CD4-positive, alpha-beta T cell (primary cell): Measurements from ENCODE around the gene PRAMEF20. TPM values are rescaled to one million over a fixed set of nuclear protein-coding genes. Genes with fewer than 3 reads are reported as not detected.
"Not testable (repeated sequence)": the region's sequence is repeated elsewhere in the genome, so short reads cannot be mapped to it uniquely, and the experiment has no call there.

Source experiments
- ATAC-seq: fragments of 200-7000 bp; cut with Tn5 transposase; one replicate; pipeline ENCODE4 v1.10.0; 2022; ENCODE audit warnings: mild to moderate bottlenecking; ENCODE audit not compliant: poor library complexity
- CTCF ChIA-PET: fragments of 350-600 bp; sonication (Branson Sonifier 250); formaldehyde crosslinking; loops from one replicate; lab custom pipeline; 2021; ENCODE audit warnings: antibody characterized with exemption, inconsistent platforms; lab: Charles Lee
- POLR2A ChIA-PET: fragments of 350-600 bp; sonication (Branson Sonifier 250); formaldehyde crosslinking; loops from one replicate; lab custom pipeline; 2021; ENCODE audit warnings: antibody characterized with exemption, inconsistent platforms; lab: Charles Lee
- DNase-seq, 14 experiments: peaks; one replicate each; pipeline ENCODE4 v3.0.0-alpha.2; 2013 to 2020; ENCODE audit warnings: mixed read lengths in 2 of 14
- H3K27ac ChIP-seq, 2 donors: one replicate each; pipeline versions ENCODE4 v1.5.1 to v1.7.0; 2013; ENCODE audit warnings: low read length in 2 of 2, low read depth in 1 of 2, mild to moderate bottlenecking in 1 of 2
- H3K27me3 ChIP-seq, 2 experiments: 1 replicate in 1 of 2; 2 replicates in 1 of 2; pipeline versions ENCODE4 v1.6.1 to v1.7.0; 2013; ENCODE audit warnings: low read length in 2 of 2, control low read depth in 1 of 2, mild to moderate bottlenecking in 1 of 2, moderate library complexity in 1 of 2; ENCODE audit not compliant: insufficient read depth in 2 of 2, control insufficient read depth in 1 of 2
- H3K36me3 ChIP-seq: one replicate; pipeline ENCODE4 v1.6.1; 2013; ENCODE audit warnings: low read length, control low read depth; ENCODE audit not compliant: insufficient read depth
- H3K4me1 ChIP-seq: one replicate; pipeline ENCODE4 v1.6.1; 2013; ENCODE audit warnings: low read length, control low read depth; ENCODE audit not compliant: insufficient read depth
- H3K4me3 ChIP-seq: one replicate; pipeline ENCODE4 v1.5.1; 2013; ENCODE audit warnings: mild to moderate bottlenecking, low read length, moderate library complexity
- H3K9me3 ChIP-seq, 2 experiments: 1 replicate in 1 of 2; 2 replicates in 1 of 2; pipeline versions ENCODE4 v1.6.1 to v1.7.0; 2013; ENCODE audit warnings: low read length in 2 of 2, mild to moderate bottlenecking in 2 of 2, control low read depth in 1 of 2, moderate library complexity in 1 of 2; ENCODE audit not compliant: control insufficient read depth in 1 of 2, insufficient read depth in 1 of 2
- H3K27ac Mint-ChIP-seq: one replicate; pipeline ENCODE4 v1.8.0; 2020; ENCODE audit warnings: mixed read lengths
- H3K27me3 Mint-ChIP-seq: one replicate; pipeline ENCODE4 v1.8.0; 2021; ENCODE audit warnings: mixed read lengths
- H3K36me3 Mint-ChIP-seq: one replicate; pipeline ENCODE4 v1.8.0; 2021; ENCODE audit warnings: low read depth, mixed read lengths
- H3K4me1 Mint-ChIP-seq: one replicate; pipeline ENCODE4 v1.8.0; 2021; ENCODE audit warnings: low read depth, mixed read lengths
- H3K4me3 Mint-ChIP-seq: one replicate; pipeline ENCODE4 v1.8.0; 2020; ENCODE audit warnings: mild to moderate bottlenecking, mixed read lengths
- H3K9me3 Mint-ChIP-seq: one replicate; pipeline ENCODE4 v1.8.0; 2020; ENCODE audit warnings: mixed read lengths
- intact Hi-C, 2 experiments: fragments of 100-400 bp; cut with DNase I in 1 of 2; cut with micrococcal nuclease in 1 of 2; formaldehyde crosslinking; loops; one replicate each; pipeline versions ENCODE4 v1.15.1 to v1.9.0; 2023 to 2025; cut with DNase I, micrococcal nuclease
- polyA plus RNA-seq, 2 donors: library from polyadenylated mRNA; unstranded; fragments of 120-200 nt; gene quantifications; one replicate each; pipeline ENCODE4 v1.2.1, GENCODE V29; 2013
- total RNA-seq, 174 experiments: library from RNA in 2 of 174; stranded (reverse) in 2 of 174; gene quantifications; one replicate each; pipeline ENCODE4 v1.2.3 and lab custom pipeline; 2021 to 2026

Gene PRAMEF20
- not detected for total RNA-seq
- not detected for polyA plus RNA-seq (2013, experiment 1 of 2)
- not detected for polyA plus RNA-seq (2013, experiment 2 of 2)
- 0 to 0.08 (median 0) reads per million in 172 experiments for total RNA-seq (lab: John Stamatoyannopoulos, UW)

DNA sequence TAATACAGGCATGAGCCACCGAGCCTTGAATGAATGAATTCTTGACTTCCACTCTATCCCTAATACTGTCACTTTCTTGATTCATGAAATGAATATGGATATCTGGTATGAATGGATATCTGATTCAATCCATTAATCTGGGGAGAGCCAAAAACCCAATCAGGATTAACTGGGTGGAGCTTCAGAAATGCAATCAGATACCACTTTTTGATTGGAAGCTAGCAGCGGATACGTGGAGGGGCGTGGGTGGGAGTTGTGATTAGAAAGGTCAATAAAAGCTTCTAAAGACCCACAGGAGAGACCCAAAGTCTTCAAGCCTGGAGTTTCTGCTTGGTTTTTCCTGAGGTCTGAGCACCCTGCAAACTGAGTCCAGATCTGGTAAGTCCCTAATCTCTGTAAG is at the start of gene PRAMEF20:
TSS of gene PRAMEF20 (plus strand) at position 301 of the 400 bp plus-strand sequence. CDS start 5,905 bp downstream, outside the sequence.
- H3K4me1 Mint-ChIP-seq, DNase-seq, CTCF ChIA-PET, H3K9me3 Mint-ChIP-seq, H3K36me3 Mint-ChIP-seq, H3K27ac ChIP-seq, H3K9me3 ChIP-seq, H3K4me3 Mint-ChIP-seq, intact Hi-C loops, H3K36me3 ChIP-seq, ATAC-seq, POLR2A ChIA-PET, H3K4me1 ChIP-seq, H3K27me3 ChIP-seq, H3K4me3 ChIP-seq, H3K27me3 Mint-ChIP-seq, H3K27ac Mint-ChIP-seq: not testable (repeated sequence)

DNA sequence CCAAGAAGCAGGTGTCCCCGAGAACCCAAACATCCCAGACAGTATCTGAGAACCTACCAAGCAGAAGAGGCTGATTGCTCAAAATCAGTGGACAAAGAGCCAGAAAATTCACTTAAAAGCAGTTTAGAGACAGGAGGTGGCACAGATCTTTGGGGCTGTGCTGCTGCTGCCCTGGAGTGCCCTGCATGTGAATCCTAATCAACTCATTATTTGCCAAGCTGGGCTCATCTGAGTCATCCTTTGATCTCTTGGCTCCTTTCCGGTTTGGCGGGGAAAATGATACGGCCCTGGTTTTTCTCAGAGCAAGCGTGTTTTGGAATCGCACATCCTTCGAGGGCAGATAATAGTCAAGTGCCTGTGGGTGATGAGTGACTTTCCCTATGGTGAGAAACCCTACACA is 47.9 kb upstream of the PRAMEF20 start:
- CTCF ChIA-PET, H3K4me3 ChIP-seq, H3K36me3 ChIP-seq, H3K4me3 Mint-ChIP-seq, H3K36me3 Mint-ChIP-seq, H3K4me1 ChIP-seq, POLR2A ChIA-PET, H3K27ac Mint-ChIP-seq, H3K27me3 ChIP-seq, H3K4me1 Mint-ChIP-seq, H3K27me3 Mint-ChIP-seq, DNase-seq, intact Hi-C loops, H3K9me3 Mint-ChIP-seq, ATAC-seq, H3K9me3 ChIP-seq, H3K27ac ChIP-seq: not testable (repeated sequence)

DNA sequence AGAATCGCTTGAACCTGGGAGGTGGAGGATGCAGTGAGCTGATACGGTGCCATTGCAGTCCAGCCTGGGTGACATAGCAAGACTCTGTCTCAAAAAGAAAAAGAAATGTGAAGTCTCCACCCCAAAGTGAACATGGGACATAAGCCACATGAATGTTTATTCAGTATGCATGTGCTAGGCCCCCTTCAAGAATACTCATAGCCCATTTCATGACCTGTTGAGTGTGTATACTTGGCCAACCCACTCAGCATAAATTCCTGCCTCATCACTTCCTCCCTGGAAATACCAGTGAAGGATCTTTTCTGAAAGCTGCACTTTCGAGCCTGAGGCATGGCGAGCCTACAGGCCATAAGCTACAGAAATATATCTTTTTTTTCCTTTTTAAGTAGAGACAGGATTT is 45.3 kb upstream of the PRAMEF20 start:
- H3K36me3 ChIP-seq, H3K4me1 Mint-ChIP-seq, CTCF ChIA-PET, H3K27me3 ChIP-seq, H3K4me3 Mint-ChIP-seq, DNase-seq, intact Hi-C loops, H3K9me3 ChIP-seq, H3K4me1 ChIP-seq, H3K27me3 Mint-ChIP-seq, H3K4me3 ChIP-seq, H3K27ac Mint-ChIP-seq, ATAC-seq, H3K27ac ChIP-seq, H3K9me3 Mint-ChIP-seq, POLR2A ChIA-PET, H3K36me3 Mint-ChIP-seq: not testable (repeated sequence)

DNA sequence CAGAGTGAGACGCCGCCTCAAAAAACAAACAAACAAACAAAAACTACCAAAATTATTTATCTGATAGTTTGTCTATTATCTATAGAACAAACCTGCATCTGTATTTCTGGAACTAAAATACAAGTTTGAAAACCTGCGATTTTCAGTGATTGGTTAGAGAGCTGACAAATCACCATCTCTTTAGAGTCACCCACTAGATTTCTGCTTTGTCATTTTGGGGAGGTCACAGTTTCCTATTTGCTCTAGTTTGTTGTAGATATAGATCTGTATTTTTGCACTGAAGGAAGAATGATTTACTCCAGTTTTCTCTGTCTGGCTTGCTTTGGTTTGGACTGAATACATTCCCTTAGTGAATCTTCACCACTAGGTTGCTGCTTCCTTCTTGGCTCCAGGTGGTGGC is 43.7 kb upstream of the PRAMEF20 start:
- ATAC-seq, H3K4me1 Mint-ChIP-seq, CTCF ChIA-PET, POLR2A ChIA-PET, H3K9me3 Mint-ChIP-seq, H3K4me3 Mint-ChIP-seq, H3K4me3 ChIP-seq, H3K36me3 ChIP-seq, H3K4me1 ChIP-seq, H3K27ac Mint-ChIP-seq, H3K27me3 ChIP-seq, H3K27ac ChIP-seq, DNase-seq, intact Hi-C loops, H3K36me3 Mint-ChIP-seq, H3K9me3 ChIP-seq: not testable (repeated sequence)
- peaks cover 11% of the 10 kb centered on the region for H3K27me3 Mint-ChIP-seq

DNA sequence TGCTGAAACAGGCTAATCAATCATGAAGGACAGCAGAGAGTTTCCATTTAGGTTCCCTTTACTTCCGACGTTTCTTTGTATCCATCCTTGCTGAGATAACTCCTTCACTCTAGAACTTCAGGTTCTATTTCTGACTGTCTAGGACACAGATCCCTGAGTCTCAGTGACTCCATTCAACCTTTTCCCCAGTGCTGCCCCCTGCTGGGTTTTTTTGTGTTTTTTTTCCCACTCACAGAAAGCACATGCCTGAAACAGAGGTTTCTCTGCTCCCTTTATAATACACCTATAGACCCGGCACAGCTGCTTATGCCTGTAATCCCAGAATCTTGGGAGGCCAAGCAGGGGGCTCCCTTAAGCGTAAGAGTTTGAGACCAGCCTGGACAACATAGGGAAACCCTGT is 41.7 kb upstream of the PRAMEF20 start:
- H3K4me1 Mint-ChIP-seq, H3K36me3 Mint-ChIP-seq, POLR2A ChIA-PET: not testable (repeated sequence)

DNA sequence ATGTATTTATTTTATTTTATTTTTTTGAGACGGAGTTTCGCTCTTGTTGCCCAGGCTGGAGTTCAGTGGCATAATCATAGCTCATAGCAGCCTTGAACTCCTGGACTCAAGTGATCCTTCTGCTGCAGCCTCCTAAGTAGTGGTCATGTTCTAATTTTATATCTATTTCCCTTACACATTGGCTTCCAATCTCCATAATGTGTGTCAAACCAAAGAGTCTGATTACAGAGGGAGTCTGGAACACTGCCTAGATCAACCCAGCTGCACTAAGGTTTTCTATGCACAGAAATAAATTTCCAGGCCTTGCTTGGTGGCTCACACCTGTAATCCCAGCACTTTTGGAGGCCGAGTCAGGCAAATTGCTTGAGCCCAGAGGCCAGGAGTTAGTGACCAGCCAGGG is 31.3 kb upstream of the PRAMEF20 start:
- H3K27ac ChIP-seq, H3K9me3 ChIP-seq, H3K27ac Mint-ChIP-seq, H3K36me3 Mint-ChIP-seq, H3K4me1 ChIP-seq, intact Hi-C loops, H3K4me3 Mint-ChIP-seq, H3K36me3 ChIP-seq, H3K9me3 Mint-ChIP-seq, H3K4me3 ChIP-seq, H3K27me3 ChIP-seq, CTCF ChIA-PET, POLR2A ChIA-PET, ATAC-seq, DNase-seq, H3K27me3 Mint-ChIP-seq, H3K4me1 Mint-ChIP-seq: not testable (repeated sequence)

More for the DNA sequence above, 41.7 kb upstream of the PRAMEF20 start:
- peak in 1 of 14 experiments; percentile 5 for DNase-seq
- H3K27ac ChIP-seq, H3K4me1 ChIP-seq, H3K9me3 ChIP-seq, H3K4me3 Mint-ChIP-seq, H3K27ac Mint-ChIP-seq, intact Hi-C loops, H3K36me3 ChIP-seq, ATAC-seq, H3K27me3 ChIP-seq, H3K9me3 Mint-ChIP-seq, CTCF ChIA-PET, H3K4me3 ChIP-seq: not testable (repeated sequence)
- peaks cover 11% of the 10 kb centered on the region for H3K27me3 Mint-ChIP-seq

DNA sequence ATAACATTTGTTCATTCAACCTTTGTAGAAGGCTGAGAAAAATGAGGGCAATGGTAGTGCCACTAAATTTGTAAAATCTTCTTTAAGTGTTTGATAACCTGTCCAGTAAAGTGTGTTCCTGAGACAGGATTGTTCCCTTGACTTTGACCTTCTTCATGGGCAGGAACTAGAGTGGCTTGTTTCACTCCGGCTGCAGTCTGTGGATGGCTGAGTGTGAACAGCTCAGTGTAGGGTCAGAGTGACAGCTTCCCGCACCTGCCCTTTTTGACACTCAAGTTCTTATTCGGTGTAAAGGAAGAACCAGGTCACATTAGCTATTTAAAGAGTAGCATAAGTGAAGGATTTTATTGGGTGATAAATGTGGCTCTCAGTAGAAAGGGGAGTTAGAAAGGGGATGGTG is 29.9 kb upstream of the PRAMEF20 start:
- H3K4me1 Mint-ChIP-seq, H3K27me3 ChIP-seq, ATAC-seq, POLR2A ChIA-PET, H3K36me3 Mint-ChIP-seq, CTCF ChIA-PET, H3K4me3 ChIP-seq, H3K9me3 Mint-ChIP-seq, H3K36me3 ChIP-seq, intact Hi-C loops, H3K9me3 ChIP-seq, DNase-seq, H3K27me3 Mint-ChIP-seq, H3K27ac ChIP-seq, H3K4me3 Mint-ChIP-seq, H3K27ac Mint-ChIP-seq, H3K4me1 ChIP-seq: not testable (repeated sequence)
